Aorta (tissue), 5 donors: Measurements from ENCODE around the gene NLRP11. TPM values are rescaled to one million over a fixed set of nuclear protein-coding genes. Genes with fewer than 3 reads are reported as not detected.

Experiments used
- ATAC-seq: fragments of 200-7000 bp; cut with Tn5 transposase; one replicate; pipeline ENCODE4 v1.9.1; 2022; ENCODE audit warnings: moderate library complexity; ENCODE audit not compliant: low FRiP score
- DNase-seq, 2 donors: peaks; one replicate each; pipeline ENCODE4 v3.0.0-alpha.2; 2020
- H3K27ac ChIP-seq, 2 donors: one replicate each; pipeline ENCODE4 v1.5.1; 2013; ENCODE audit warnings: low read length in 2 of 2, mild to moderate bottlenecking in 2 of 2, moderate library complexity in 2 of 2, control low read depth in 1 of 2, inconsistent platforms in 1 of 2, low read depth in 1 of 2
- H3K27me3 ChIP-seq, 2 donors: one replicate each; pipeline ENCODE4 v1.6.1; 2013; ENCODE audit warnings: control low read depth in 1 of 2, low read length in 1 of 2, mild to moderate bottlenecking in 1 of 2, moderate library complexity in 1 of 2; ENCODE audit not compliant: insufficient read depth in 2 of 2, control insufficient read depth in 1 of 2
- H3K36me3 ChIP-seq, 2 donors: one replicate each; pipeline ENCODE4 v1.6.1; 2013; ENCODE audit warnings: control low read depth in 1 of 2, low read length in 1 of 2, mild to moderate bottlenecking in 1 of 2; ENCODE audit not compliant: insufficient read depth in 2 of 2, control insufficient read depth in 1 of 2
- H3K4me1 ChIP-seq, 2 donors: one replicate each; pipeline ENCODE4 v1.6.1; 2013; ENCODE audit warnings: low read length in 2 of 2, control low read depth in 1 of 2, mild to moderate bottlenecking in 1 of 2, moderate library complexity in 1 of 2; ENCODE audit not compliant: insufficient read depth in 2 of 2, control insufficient read depth in 1 of 2
- H3K4me3 ChIP-seq, 2 donors: one replicate each; pipeline ENCODE4 v1.5.1; 2013; ENCODE audit warnings: low read length in 2 of 2, control low read depth in 1 of 2, mild to moderate bottlenecking in 1 of 2
- H3K9me3 ChIP-seq: one replicate; pipeline ENCODE4 v1.6.1; 2013; ENCODE audit warnings: mild to moderate bottlenecking, low read length; ENCODE audit not compliant: control insufficient read depth
- WGBS, 2 donors: extraction: QIAGEN DNeasy Blood & Tissue Kit; methylation state at CpG; one replicate each; pipeline ENCODE4 v1.1.7; 2013; 5-methylcytosine and 5-hydroxymethylcytosine counted together
- intact Hi-C, 2 donors: fragments of 100-400 bp; cut with DNase I; formaldehyde crosslinking; loops; one replicate each; pipeline versions ENCODE4 v1.14.2 to v1.15.0; 2022
- long read RNA-seq, 2 donors: library from polyadenylated mRNA; unstranded; transcript quantifications; one replicate each; pipeline ENCODE4 v2.0.0, GENCODE V29; 2020 to 2021
- polyA plus RNA-seq, 2 donors: library from polyadenylated mRNA; stranded (reverse); fragments of 200-250 nt; gene quantifications; one replicate each; pipeline ENCODE4 v1.2.3, GENCODE V29; 2013
- total RNA-seq, 2 donors: library from RNA; stranded (reverse); fragmentation: NEBNext Ultra II Directional; extraction: Animal tissue kit (Norgen Biotek cat#: 25700); gene quantifications; one replicate each; pipeline ENCODE4 v1.2.1, GENCODE V29; 2021
- donor health status: healthy with polysubstance abuse.
- donor health status: Bipolar disorder and iron deficiency.
- donor health status: DM: no; HTN: no; CAD: no.
- donor health status: DM: no; HTN: no; CAD: no.
- donor health status: DM: yes; HTN: yes; CAD: no.

Gene NLRP11
- total RNA-seq (not detected), polyA plus RNA-seq (not detected)
- long read RNA-seq, donor 1: 0 reads
- long read RNA-seq, donor 2: 0 reads

DNA sequence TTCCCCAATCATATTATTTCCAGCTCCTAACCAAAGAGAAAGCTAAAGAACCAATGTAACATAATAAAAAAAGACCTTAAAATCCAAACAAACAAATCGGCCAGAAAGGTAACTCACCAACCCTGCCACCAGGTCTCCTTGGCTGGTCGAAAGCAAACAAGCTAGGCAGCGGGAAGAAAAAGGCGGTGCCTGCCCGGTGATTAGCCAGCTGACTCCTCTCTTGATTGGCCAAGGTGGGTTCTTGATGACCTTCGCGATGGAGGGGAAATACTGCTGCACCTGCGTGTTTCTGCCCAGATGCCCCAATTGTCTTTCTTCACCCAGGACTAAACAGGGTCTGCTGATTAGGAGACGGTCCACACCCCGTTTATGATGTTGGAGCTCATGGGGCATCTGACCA, at the start of gene NLRP11:
Gene NLRP11 (minus strand): TSS at position 154 of the 400 bp plus-strand sequence. CDS start 13,825 bp downstream, outside the sequence.
- intact Hi-C loops: no loop called here
- no peaks in the 10 kb centered on the region for H3K36me3 ChIP-seq
- H3K27ac ChIP-seq: no peak within 1 kb of the TSS
- 84% methylated on average over 10 of the region's 10 CpGs for WGBS, 2 donors
- peaks cover 2% of the 10 kb centered on the region for H3K9me3 ChIP-seq
- ATAC-seq (no peak), DNase-seq (no peak)
- H3K4me1 ChIP-seq: no peaks in the 10 kb centered on the region
- H3K4me3 ChIP-seq: no peak within 1 kb of the TSS
- no peaks in the 10 kb centered on the region for H3K27me3 ChIP-seq

- no peaks in the 10 kb centered on the region for H3K36me3 ChIP-seq
- no peaks in the 10 kb centered on the region for H3K4me1 ChIP-seq
- no peaks in the 10 kb centered on the region for H3K27me3 ChIP-seq
- DNase-seq (no peak), ATAC-seq (no peak)
- no peak overlapping the region for H3K4me3 ChIP-seq
- peaks cover 11% of the 10 kb centered on the region for H3K9me3 ChIP-seq
- intact Hi-C loops: no loop called here
- WGBS, 2 donors: 57 to 60% methylated on average over 3 of the region's 3 CpGs
- no peak overlapping the region for H3K27ac ChIP-seq
Observed at GRCh38 chr19:55877211-55877610, 45.4 kb upstream of the NLRP11 start.

DNA sequence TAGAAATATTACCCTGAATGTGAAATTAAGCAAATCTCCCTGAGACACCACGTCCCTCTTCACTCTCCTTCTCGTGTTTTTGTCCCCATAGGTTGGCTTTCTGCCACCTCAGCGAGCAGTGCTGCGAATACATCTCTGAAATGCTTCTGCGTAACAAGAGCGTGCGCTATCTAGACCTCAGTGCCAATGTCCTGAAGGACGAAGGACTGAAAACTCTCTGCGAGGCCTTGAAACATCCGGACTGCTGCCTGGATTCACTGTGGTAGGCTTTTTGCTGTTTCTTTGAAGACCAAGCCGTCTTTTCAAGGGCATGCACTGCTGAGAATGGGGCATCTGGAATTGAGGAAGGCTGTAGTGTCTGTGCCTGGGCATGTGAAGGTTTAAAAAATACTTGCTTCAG, 38.9 kb upstream of the NLRP11 start:
- no peak for ATAC-seq
- WGBS, 2 donors: 81 to 82% methylated on average over 11 of the region's 11 CpGs

DNA sequence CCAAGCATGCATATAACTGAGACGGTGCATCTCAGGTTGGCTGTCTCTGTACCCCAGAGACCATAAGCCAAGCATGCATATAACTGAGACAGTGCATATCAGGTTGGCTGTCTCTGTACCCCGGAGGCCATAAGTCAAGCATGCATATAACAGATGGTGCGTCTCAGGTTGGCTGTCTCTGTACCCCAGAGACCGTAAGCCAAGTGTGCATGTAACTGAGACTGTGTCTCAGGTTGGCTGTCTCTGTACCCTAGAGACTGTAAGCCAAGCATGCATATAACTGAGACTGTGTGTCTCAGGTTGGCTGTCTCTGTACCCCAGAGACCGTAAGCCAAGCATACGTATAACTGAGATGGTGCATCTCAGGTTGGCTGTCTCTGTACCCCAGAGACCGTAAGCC, 35.3 kb upstream of the NLRP11 start:
- no peak for ATAC-seq
- intact Hi-C loops: no loop called here
- H3K27me3 ChIP-seq: no peaks in the 10 kb centered on the region
- H3K4me3 ChIP-seq: no peak overlapping the region
- WGBS, 2 donors: 91 to 92% methylated on average over 7 of the region's 7 CpGs
- H3K9me3 ChIP-seq: no peaks in the 10 kb centered on the region
- H3K36me3 ChIP-seq: peaks cover 0 to 1% of the 10 kb centered on the region in 2 donors
- no peak for DNase-seq
- H3K27ac ChIP-seq: no peak overlapping the region
- H3K4me1 ChIP-seq: no peaks in the 10 kb centered on the region

More for the DNA sequence above, 38.9 kb upstream of the NLRP11 start:
- Histone ChIP-seq H3K9me3 (no peaks in the 10 kb centered on the region), H3K27ac (no peak overlapping the region), H3K4me3 (no peak overlapping the region), H3K27me3 (no peaks in the 10 kb centered on the region), H3K36me3 (peaks cover 0 to 1% of the 10 kb centered on the region in 2 donors), H3K4me1 (no peaks in the 10 kb centered on the region)
- intact Hi-C loops: no loop called here
- DNase-seq: peak in 1 of 2 donors; percentile 32

DNA sequence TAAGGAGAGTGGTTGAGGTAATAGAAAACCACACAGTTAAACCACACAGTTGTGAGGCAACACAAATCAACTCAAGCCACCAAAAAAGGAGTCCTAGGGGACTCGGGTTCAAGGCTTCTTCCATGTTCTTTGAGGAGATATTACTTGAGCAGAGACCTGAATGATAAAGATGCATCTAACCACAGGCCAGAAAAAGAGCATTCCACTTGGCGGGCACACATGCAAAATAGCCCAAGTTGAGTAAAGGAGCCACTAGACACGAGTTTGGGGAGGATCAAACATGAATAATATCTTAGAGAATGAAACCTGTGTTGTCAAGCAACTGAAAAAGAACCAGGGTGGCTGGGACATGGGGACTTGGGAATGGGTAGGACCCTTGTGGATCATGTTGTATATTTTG, 34.7 kb upstream of the NLRP11 start:
- no peaks in the 10 kb centered on the region for H3K4me1 ChIP-seq
- no peaks in the 10 kb centered on the region for H3K27me3 ChIP-seq
- no peaks in the 10 kb centered on the region for H3K9me3 ChIP-seq
- H3K36me3 ChIP-seq: peaks cover 0 to 1% of the 10 kb centered on the region in 2 donors
- no peak for DNase-seq
- no peak overlapping the region for H3K4me3 ChIP-seq
- intact Hi-C loops: no loop called here
- no peak overlapping the region for H3K27ac ChIP-seq
- ATAC-seq: no peak
- WGBS, 2 donors: 51% methylated on average over 3 of the region's 3 CpGs

DNA sequence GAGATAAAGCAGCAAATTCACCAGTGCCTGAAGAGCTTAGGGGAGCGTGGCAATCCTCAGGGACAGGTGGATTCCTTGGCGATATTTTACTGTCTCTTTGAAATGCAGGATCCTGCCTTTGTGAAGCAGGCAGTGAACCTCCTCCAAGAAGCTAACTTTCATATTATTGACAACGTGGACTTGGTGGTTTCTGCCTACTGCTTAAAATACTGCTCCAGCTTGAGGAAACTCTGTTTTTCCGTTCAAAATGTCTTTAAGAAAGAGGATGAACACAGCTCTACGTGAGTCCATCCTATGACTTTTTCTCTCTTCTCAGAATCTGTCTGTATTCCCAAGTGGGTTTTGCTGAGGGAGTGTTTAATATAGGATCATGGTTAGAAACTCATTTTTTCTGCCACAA, 27.2 kb upstream of the NLRP11 start:
- 62 to 67% methylated on average over 5 of the region's 5 CpGs for WGBS, 2 donors
- no peaks in the 10 kb centered on the region for H3K27me3 ChIP-seq
- no peaks in the 10 kb centered on the region for H3K4me1 ChIP-seq
- no peak overlapping the region for H3K4me3 ChIP-seq
- no peak for DNase-seq
- no peak overlapping the region for H3K27ac ChIP-seq
- no peak for ATAC-seq
- peaks cover 2% of the 10 kb centered on the region for H3K9me3 ChIP-seq
- intact Hi-C loops: no loop called here
- no peaks in the 10 kb centered on the region for H3K36me3 ChIP-seq

DNA sequence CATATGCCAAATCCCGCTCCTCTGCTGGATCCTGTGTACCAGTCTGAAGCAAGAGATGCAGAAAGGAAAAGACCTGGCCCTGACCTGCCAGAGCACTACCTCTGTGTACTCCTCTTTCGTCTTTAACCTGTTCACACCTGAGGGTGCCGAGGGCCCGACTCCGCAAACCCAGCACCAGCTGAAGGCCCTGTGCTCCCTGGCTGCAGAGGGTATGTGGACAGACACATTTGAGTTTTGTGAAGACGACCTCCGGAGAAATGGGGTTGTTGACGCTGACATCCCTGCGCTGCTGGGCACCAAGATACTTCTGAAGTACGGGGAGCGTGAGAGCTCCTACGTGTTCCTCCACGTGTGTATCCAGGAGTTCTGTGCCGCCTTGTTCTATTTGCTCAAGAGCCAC, 26.6 kb upstream of the NLRP11 start:
- H3K27me3 ChIP-seq: no peaks in the 10 kb centered on the region
- H3K9me3 ChIP-seq: peaks cover 2% of the 10 kb centered on the region
- H3K27ac ChIP-seq: no peak overlapping the region
- no peak for ATAC-seq
- H3K4me1 ChIP-seq: no peaks in the 10 kb centered on the region
- no peaks in the 10 kb centered on the region for H3K36me3 ChIP-seq
- no peak overlapping the region for H3K4me3 ChIP-seq
- WGBS, 2 donors: 91% methylated on average over 14 of the region's 14 CpGs
- DNase-seq: no peak
- intact Hi-C loops: no loop called here

DNA sequence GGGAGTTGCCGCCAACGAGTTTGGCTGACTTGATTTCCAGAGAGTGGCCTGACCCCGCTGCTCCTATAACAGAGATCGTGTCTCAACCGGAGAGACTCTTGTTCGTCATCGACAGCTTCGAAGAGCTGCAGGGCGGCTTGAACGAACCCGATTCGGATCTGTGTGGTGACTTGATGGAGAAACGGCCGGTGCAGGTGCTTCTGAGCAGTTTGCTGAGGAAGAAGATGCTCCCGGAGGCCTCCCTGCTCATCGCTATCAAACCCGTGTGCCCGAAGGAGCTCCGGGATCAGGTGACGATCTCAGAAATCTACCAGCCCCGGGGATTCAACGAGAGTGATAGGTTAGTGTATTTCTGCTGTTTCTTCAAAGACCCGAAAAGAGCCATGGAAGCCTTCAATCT, 26.2 kb upstream of the NLRP11 start:
- no peak overlapping the region for H3K27ac ChIP-seq
- H3K4me1 ChIP-seq: no peaks in the 10 kb centered on the region
- DNase-seq: no peak
- WGBS, 2 donors: 90% methylated on average over 23 of the region's 23 CpGs
- H3K27me3 ChIP-seq: no peaks in the 10 kb centered on the region
- ATAC-seq: no peak
- peaks cover 2% of the 10 kb centered on the region for H3K9me3 ChIP-seq
- intact Hi-C loops: no loop called here
- no peak overlapping the region for H3K4me3 ChIP-seq
- no peaks in the 10 kb centered on the region for H3K36me3 ChIP-seq

GRCh38 chr19:55857149-55857548, 25.4 kb upstream of the NLRP11 start:
- no peaks in the 10 kb centered on the region for H3K4me1 ChIP-seq
- no peaks in the 10 kb centered on the region for H3K27me3 ChIP-seq
- no peaks in the 10 kb centered on the region for H3K36me3 ChIP-seq
- peaks cover 2% of the 10 kb centered on the region for H3K9me3 ChIP-seq
- WGBS, 2 donors: 72 to 86% methylated on average over 4 of the region's 4 CpGs
- H3K4me3 ChIP-seq: no peak overlapping the region
- ATAC-seq (no peak), DNase-seq (no peak)
- H3K27ac ChIP-seq: no peak overlapping the region
- intact Hi-C loops: no loop called here
